Activated naive CD8-positive, alpha-beta T cell treated with anti-CD3 and anti-CD28 coated beads, Interleukin-2, amount 50 U/mL, for 16 hours (primary cell): ENCODE results near the gene FILIP1.

Source experiments
- DNase-seq: peaks from one replicate; pipeline ENCODE4 v3.0.0-alpha.2; 2020; ENCODE audit warnings: low read depth, low spot score

Gene FILIP1

DNA sequence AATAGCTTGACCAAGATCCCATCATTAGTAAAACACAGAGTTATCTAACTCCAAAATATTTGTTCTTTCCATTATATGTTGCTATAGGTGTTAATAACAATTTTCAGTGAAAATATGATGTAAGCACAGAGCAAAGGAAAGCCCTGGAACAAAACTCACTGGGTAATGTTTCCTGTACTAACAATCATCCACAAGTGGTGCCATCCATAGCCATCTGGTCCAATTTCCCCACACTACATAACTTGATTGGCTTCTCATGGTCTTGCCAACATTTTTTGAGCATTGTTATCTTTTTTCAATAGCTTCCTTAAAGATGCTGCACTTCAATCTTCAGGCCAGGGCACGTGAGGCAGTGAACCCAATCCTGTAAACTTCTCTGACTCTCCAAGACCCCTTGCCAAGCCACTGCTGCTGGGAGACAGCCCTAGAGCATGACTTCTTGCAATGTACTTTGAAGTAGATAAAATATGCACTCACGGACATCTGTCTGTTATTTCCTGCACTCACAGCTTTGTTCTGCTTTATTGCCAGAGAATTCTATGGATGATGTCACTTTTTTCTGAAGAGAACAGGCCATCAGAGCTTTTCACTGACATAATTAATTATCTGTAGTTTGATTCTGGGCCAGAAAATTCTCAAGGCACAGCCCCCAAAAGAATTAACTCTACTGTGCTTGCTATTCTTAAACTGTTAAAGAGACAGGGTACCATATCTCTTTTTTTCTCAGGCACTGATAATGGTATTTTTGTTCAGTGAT lies 111.5 kb downstream of the FILIP1 start:
- DNase-seq, result no peak

DNA sequence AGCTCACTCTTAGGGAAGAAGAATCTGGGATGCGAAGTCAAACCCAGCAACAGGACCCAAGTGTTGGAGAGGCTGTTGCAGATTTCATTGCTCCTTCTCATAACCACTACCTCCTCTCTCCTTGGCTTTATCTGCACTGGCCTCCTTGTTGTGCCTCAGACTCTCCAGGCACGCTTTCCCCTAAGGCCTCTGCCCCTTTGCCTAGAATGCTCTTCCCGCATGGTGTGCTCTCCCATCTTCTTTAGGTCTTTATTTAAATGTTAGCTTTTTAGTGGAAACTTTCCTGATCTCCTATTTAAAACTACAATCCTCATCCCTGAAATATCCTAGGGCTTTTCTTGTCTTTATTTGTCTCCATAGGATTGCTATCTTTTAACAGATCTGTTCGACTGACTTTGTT lies 114.1 kb downstream of the FILIP1 start:
- no peak for DNase-seq

DNA sequence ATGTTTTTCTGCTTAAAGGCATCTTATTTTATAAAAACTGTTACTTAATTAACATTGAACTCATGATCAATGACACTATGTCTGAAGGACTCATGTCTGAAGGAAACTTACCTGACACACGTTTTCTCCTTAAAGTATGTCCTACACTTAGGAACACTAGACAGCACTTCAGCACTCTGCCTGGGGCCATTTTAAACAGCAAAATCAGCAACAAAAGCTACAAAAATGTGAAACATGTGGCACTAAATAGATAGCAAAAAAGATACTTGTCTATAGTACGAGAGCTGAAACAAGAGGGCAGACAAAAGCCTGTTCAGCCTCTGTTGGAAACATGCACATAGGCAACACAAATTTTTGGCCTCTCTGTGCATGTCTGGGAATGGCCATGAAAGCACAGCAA lies 115.5 kb downstream of the FILIP1 start:
- no peak for DNase-seq

DNA sequence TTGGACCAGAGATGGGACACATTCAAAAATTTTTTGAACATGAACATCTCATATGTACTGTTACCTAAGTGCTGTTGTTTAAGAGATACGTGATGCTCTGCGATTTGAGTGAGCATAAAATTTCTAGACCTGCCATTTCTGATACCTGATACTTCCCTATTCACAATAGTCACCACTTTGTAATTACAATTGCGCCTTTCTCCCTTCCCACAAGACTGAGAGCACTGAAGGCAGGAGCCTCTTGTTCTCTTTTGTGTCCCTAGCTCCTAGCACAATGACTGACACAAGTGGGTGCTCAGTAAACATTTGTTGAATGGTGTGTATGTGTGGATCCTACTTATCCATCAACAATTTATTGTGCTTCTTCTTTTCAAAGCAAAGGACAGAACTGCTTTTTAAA lies 116.2 kb downstream of the FILIP1 start:
- no peak for DNase-seq

DNA sequence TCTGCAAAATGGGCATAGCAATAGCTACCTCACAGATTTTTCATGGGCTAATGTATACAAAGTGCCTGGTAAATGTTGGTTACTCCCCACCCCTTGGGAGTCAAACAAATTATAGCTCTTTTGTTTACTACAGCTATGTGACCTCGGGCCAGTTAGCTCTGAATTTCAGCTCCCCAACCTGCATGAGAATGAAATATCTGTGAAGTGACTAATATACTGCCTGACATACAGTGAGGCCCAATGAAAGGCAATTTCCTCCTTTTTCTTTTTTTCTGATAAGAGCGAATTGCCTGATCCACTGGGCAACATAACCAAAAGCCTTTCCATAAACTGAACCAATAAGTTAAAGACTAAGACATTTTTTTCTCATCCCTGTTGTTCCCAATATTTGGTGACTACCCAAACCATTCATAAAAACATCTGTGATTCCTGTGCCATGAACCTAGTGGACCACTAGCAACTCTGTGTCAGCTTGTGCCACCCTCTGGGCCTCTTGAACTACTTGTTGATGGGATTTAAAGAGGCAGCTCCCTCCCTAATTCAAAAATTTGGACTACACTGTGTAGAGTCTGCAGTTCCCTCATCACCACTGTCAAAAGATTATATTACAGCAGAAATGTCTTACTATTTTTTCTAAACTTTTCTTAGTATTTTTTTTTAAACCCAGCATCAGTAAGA lies 117.1 kb downstream of the FILIP1 start:
- no peak for DNase-seq

DNA sequence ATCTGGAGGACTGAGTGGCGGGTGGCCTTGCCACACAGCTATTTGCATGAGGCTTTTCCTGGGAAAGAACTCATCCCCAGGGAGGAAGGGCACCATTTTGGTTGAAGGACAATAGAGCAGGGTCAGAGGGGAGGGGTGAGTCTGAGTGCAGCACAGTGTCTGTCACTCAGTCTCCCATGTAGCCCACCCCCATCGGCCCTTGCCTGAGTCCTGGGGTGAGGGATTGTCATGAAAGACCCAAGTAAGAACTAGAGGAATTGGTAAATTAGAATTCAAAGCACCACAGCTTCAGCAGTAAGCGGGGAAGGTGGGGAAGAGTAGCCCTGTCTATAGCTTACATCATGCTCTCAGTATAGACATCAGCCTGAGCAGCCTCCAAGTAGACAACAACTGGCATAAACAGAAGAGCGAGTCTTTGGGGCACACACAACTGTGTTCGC lies 118.6 kb downstream of the FILIP1 start:
- DNase-seq, result no peak

DNA sequence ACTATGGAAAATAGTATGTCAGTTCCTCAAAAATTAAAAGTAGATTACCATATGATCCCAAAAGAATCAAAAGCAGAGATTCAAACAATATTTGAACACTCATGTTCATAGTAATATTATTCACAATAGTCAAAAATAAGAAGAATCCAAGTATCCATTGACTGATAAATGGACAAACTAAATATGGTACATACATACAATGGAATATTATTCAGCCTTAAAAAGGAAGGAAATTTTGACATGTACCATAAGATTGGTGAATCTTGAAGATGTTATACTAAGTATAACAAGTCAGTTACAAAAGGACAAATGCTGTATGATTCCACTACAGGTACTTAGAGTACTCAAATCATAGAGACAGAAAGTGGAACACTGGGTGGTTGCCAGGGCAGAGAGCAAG lies 120.7 kb downstream of the FILIP1 start:
- no peak for DNase-seq

DNA sequence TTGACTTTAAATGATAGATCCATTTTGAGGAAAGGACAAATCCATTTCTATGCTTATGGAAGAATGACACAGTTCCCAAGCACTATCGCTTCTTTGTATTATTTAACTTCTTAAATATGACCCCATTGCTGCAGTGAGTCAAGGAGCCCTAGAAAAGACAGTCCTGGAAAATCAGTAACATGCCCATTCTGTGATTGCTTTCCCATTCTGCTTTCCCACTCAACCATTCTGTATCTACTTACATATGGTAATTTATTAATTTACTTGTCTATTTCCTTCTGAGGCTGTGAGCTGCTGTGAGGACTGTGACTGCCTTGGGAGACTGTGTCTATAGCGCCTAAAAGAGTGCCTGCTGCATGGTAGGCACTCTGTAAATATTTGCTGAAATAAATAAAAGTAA lies 123.6 kb downstream of the FILIP1 start:
- no peak for DNase-seq

DNA sequence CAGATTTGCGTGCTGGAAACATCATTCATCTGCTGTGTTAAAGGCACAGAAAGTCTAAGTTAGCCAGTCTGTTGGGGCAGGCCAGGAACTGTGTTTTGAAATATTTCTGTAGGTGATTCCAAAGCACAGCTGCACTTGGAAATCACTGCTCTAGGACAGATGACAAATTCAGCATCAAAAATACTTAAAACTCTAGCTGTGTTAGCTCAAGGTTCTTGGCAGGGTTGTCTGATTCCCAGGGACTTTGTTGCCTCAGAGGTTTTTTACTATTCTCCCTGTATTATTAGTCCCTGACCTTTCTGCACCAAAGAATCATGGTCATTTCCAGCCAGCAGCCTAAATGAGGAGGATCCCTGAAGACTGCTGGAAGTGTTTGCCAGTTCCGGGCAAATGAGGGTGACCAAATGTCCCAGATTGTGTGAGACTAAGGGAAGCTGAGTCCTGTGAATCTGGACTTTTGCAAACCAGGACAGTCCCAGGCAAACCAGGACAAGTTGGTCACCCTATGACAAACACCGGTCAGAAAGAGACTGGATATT lies 124.7 kb downstream of the FILIP1 start:
- DNase-seq, result no peak

DNA sequence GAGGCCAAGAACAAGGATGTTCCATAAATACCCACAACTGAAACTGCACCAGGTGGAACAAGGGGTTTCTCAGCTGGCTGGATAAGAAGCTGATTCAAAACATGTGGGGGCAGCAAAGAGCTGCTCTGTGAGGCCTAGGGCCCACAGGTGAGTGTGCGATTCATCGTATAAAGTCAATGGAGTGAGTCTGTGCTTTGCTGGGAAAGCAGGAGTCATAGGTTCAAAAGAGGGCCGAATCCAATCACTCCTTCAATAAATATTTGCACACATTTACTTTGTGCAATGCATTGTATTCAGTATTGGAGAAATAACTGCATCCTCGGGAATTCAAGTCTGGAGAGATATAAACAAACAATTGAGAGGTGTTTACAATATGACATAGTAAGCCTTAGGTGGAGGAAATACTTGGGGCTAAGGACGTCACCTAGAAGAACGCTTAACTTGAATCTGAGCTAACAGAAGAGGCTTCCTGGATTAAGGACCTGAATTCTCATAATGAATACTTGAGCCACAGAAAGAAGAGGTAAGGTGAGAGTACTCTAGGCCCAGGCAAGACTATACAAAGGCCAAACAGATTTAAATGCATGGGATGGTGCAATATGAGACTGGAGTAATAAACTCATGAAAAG lies 125.3 kb downstream of the FILIP1 start:
- DNase-seq, result no peak

DNA sequence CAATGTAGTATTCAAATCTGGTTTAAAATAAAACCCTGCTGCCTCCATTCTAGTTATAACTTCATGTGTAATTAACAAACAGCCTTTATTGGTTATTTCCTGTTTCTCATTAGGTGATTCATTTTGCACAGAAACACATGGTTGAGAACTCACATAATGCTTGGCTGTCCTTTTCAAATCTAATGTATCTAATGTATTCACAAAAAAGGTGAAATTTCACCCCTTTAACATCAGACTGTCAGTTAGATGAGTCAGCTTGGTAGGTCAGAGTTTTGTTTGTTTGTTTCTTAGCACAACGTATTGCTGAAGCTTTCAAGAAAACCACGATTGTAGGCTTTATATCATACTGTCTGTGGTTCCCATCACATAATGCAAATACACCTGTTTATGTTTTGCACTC lies 130.3 kb downstream of the FILIP1 start:
- DNase-seq, result no peak

DNA sequence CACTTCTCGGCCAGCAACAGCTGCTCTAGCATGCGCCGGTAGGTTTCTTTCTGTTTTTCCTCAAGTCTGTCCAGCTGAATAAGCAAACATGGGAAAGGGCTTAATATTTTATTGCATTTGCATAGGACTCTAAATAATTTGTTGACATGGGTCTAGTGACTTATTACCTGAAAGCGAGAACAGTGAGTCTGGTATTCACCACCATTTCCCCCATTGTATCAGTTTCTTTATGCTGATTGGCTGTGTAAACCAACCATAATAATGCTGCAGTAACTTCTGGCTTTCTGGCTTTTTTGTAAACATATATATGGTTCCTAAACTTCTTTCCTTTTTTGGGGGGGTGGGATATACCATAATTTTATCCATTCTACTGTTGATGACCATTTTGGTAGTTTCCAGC lies 140.0 kb downstream of the FILIP1 start:
- DNase-seq, result no peak

DNA sequence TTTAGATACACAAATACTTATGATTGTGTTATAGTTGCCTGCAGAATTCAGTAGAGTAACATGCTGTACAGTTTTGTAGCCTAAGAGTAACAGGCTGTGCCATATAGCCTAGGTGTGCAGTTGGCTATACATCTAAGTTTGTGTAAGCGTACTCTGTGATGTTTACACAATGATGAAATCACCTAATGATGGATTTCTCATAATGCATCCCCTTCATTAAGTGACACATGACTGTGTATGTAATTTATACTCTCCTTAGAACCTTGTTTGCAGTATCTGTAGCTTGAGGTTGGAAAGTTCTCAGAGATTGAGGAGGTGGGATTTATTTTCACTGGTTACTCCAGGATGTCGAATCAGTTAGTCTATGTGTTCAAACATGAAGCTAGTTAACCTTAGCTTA lies 142.0 kb downstream of the FILIP1 start:
- no peak for DNase-seq

DNA sequence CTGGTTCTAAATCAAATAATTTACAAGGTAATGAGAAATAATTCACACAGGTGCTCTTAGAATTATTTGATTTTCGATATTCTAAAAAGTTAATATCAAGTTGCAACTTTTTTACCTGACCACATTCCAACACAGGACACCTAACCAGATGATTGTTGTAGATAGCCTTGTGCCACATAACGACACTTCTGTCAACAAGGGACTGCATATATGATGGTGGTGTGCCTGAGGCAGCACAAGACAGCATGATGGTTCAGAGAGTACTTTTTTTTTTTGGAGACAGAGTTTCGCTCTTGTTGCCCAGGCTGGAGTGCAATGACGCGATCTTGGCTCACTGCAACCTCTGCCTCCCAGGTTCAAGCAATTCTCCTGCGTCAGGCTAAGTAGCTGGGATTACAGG lies 142.8 kb downstream of the FILIP1 start:
- no peak for DNase-seq

DNA sequence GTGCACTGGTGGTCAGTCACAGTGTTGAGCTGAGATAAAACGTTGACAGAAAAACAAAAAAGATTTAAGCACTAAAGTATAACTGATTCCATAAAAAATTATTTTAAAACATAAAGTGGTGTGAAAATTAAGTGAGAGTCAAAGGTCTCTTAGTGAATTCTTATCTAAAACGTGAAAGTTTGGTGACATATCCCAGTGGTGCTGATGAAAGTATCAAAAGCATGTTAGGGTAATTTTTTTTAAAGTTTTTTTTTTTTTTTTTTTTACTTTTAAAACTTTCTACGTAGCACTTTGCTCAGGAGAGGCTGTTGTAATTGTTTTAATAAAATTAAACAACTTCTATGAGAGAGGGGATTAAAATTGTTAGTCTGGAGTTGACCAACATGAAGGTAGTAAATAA lies 143.4 kb downstream of the FILIP1 start:
- no peak for DNase-seq

DNA sequence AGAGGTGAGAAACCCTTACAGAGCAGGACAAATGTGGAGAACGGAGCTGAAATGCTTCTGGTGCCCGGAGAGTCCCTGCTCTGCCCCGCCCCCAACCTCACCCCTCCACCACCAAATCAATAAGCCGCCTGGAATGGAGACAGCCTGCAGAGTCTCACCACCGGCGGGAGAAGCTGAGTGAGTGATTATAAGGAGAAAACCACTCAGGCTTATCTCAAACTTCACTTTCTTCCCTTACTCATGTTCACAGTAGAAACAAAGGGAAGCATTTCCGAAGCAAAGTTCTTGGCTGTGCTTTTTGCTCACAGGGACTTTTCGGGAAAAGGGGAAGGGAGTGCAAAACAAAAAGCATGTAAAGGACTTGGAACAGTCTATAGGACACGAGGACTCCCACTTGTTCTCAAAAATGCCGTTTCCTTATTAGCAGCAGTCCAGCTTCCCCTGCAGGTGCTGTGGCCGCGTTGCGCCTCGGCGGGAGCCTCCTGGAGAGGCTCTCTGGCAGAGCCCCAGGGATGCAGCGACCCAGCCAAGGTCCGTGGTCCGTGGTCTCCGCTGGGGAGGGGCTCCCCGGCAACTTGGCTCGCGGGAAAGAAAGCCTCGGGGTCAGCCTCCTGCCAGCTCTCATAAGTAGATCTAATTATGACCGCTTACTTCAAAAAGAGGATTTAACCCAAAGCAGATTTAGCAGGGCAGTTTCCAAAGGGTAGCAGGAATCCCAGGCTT lies 144.2 kb downstream of the FILIP1 start:
- no peak for DNase-seq

DNA sequence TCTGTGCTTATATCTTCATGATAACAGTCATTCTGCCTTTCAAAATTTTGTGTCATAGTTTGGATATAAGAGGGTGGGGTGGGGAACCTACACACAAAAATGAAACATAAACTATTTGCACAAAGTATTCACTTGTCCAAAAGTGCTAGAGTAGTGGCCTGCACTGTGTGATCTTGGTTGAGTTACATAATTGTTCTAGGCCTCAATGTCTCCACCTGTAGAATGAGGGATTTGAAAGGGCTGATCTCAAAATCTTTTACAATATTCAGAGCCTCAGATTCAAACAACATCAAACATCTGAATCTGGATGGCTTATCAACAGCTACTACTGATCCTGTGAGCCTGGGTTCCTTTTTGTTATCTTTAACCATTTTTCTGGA lies 144.7 kb downstream of the FILIP1 start:
- DNase-seq, result no peak

DNA sequence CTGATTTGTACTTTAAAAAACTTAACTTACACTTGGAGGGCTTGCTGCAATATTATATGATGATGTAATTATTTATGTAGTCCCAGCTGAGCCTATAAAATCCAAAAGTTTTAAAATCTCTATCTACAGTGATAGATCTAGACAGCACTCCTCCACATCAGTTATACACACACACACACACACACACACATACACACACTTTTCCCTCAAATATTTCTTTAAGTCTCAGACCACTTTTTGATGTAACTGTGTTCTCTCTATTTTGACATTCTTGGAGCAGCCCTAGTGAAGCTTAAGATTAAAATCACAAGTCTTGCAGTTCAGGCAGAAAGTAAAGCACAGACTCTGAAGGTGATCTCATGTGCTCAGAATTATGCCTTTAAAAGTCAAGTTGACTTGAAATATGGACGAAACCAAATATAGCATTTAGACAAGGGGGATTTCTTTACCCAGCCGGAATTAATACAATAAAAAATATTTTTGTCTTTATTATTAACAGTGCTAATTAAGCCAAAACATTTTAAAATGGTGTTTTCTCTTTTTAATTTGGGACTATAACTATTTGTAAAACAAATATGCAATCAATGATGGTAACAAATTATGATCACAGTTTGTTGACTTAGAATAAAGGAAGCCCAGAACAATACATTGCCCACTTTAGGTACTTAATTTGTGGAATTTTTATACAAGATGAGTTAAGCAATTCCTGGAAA lies 145.5 kb downstream of the FILIP1 start:
- DNase-seq, result no peak

DNA sequence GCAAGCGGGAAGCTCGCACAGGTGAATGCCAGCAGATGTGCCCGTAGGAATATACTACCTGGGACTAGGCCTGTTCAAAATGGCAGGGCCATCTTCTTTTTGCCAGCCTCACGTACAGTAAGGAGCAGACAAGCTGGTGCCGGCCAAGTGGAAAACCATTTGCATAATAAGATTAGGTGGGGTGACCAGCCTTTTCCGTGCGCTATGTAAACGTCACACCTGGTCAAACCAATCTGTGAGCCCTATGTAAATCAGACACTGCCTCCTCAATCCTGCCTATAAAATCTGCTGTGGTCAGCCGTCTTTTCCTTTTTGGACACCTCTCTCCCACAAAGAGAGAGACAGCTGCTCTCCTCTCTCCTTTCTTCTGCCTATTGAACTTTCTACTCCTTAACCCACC lies 148.2 kb downstream of the FILIP1 start:
- DNase-seq, result no peak

DNA sequence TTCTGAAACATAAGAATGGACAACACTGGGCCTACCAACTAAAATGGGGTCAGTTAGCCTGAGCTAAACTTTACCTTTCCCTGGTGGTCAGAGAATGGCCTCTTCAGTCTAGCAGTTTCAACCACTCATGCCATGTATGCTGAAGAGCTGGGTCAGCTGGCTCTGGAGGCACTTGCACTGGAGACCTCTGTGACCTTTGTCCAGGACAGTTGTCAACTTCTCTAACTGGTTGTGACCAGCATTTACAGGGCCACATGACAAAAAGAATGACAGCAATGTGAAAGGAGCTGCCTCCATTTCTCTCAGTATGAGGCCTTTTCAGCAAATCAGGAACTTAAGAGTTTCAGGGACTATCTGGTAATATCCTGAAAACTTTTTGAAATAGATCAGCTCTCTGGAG lies 149.1 kb downstream of the FILIP1 start:
- DNase-seq, result no peak

DNA sequence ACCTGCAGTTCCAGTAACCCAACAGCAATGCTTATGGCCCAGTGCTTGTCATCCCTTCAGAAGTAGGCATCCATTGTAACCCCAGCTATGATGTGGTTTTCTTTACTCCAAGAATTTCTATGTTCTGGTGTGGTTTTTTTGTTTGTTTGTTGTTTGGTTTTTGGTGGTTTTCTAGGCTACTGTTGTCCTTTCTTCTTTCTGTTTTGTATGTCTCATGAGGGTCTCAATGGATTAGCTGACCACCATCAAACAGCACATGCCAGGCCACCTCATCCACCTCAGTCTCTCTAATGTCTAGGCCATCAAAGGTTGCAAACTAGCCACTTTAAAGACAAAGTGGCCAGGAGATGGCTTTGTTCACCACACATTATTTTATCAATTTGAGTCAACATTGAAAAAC lies 149.6 kb downstream of the FILIP1 start:
- DNase-seq, result no peak
